Measurements from ENCODE around the gene CDX2. TPM values are rescaled to one million over a fixed set of nuclear protein-coding genes. Genes with fewer than 3 reads are reported as not detected.

Gene CDX2
- total RNA-seq, 1 donor from 2014 or later, result 24.8 TPM

DNA sequence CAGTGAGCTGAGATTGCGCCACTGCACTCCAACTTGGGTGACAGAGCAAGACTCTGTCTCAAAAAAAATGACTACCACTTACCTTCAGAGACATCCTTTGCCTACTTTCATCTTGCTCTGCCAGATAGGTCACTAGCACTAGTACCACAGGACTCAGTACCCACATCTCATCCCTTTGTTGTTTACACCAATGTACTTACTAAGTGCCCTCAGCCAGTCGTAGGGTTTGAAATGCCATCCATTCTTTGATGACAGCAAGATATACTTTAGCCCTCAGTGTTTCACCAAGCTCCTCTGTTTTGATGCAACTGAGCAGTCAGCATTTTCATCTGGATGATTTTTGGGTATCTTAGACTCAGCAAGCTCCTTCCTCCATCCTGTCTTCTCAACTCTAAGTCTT lies 13.2 kb upstream of the CDX2 start:
- H3K27me3 Mint-ChIP-seq, result peaks cover 85% of the 10 kb centered on the region
- no peak for TF ChIP-seq CTCF (IDR thresholded peaks at IDR 0.05; ENCODE audit: unreplicated experiment)
- peaks cover 16% of the 10 kb centered on the region for H3K4me1 Mint-ChIP-seq (ENCODE audit: low read depth)
- H3K4me3 Mint-ChIP-seq (ENCODE audit: low read depth), result no peak overlapping the region
- no peaks in the 10 kb centered on the region for H3K9me3 Mint-ChIP-seq (ENCODE audit: low read depth)
- DNase-seq (ENCODE audit: low spot score, unreplicated experiment), result no peak
- no peaks in the 10 kb centered on the region for H3K36me3 Mint-ChIP-seq (ENCODE audit: insufficient read depth)
- no peak overlapping the region for H3K27ac Mint-ChIP-seq

DNA sequence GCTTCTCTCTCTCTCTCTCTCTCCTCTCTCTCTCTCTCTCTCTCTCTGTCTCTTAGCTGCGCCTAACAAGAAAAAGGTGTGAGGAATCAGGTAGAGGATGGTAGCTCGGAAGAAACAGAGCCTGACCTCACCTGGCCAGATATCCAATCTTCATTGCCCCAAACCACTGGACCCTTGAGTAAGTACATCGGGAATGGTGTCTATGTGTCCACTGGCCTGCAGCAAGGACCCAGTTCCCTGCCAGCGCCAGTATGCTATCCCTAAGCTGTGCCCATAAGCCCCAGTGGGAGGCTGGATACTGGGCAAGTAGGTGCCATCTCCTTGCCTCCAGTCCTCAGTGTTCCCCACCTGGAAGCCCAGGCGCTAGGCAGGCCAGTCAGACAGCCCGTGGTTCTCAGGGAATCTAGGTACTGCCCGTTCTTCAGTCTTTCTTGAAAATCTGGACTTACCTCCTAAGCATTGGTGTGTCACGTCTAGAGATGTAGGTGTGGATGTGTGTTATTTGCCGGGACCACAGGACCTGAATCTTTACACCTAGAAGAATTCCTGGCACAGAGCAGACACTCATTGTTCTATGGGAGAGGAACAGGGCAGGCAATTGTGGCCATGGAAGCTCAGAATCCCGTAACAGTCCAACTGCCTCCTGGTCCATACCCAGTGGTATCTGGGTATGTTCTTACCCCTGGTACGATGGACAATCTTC lies 12.0 kb upstream of the CDX2 start:
- H3K27me3 Mint-ChIP-seq, result peaks cover 85% of the 10 kb centered on the region
- no peak for DNase-seq (ENCODE audit: low spot score, unreplicated experiment)
- no peaks in the 10 kb centered on the region for H3K36me3 Mint-ChIP-seq (ENCODE audit: insufficient read depth)
- peaks cover 16% of the 10 kb centered on the region for H3K4me1 Mint-ChIP-seq (ENCODE audit: low read depth)
- no peak for TF ChIP-seq CTCF (IDR thresholded peaks at IDR 0.05; ENCODE audit: unreplicated experiment)
- peak overlapping the region; percentile 46 for H3K4me3 Mint-ChIP-seq (ENCODE audit: low read depth)
- H3K27ac Mint-ChIP-seq, result no peak overlapping the region
- no peaks in the 10 kb centered on the region for H3K9me3 Mint-ChIP-seq (ENCODE audit: low read depth)

GRCh38 chr13:27980280-27980998 lies 11.3 kb upstream of the CDX2 start:
- Mint-ChIP-seq H3K9me3 (ENCODE audit: low read depth) (no peaks in the 10 kb centered on the region), H3K4me3 (ENCODE audit: low read depth) (peak overlapping the region; percentile 46), H3K27me3 (peaks cover 85% of the 10 kb centered on the region), H3K27ac (no peak overlapping the region), H3K4me1 (ENCODE audit: low read depth) (peaks cover 17% of the 10 kb centered on the region), H3K36me3 (ENCODE audit: insufficient read depth) (no peaks in the 10 kb centered on the region)
- no peak for DNase-seq (ENCODE audit: low spot score, unreplicated experiment)
- TF ChIP-seq CTCF (IDR thresholded peaks at IDR 0.05; ENCODE audit: unreplicated experiment), result no peak

DNA sequence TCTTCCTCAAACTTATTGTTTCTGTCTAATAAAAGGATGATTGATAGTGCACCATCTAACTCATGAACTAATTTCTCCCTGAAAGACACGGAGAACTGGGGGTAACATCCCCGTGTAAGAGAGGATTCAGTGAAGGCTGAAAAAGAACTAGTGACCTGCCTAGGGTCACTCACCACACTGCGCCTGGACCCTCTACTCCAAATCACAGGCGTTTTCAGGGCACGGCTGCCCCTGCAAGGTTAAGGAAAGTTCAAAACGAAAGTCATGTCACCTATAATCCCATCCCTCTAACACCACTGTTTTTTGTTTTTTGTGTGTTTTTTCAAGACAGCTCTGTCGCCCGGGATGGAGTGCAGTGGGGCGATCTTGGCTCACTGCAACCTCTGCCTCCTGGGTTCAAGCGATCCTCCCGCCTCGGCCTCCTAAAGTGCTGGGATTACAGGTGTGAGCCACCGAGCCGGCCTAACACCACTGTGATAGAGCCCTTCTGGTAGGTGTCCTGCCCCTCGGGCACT lies 10.7 kb upstream of the CDX2 start:
- peaks cover 92% of the 10 kb centered on the region for H3K27me3 Mint-ChIP-seq
- H3K9me3 Mint-ChIP-seq (ENCODE audit: low read depth), result no peaks in the 10 kb centered on the region
- H3K36me3 Mint-ChIP-seq (ENCODE audit: insufficient read depth), result no peaks in the 10 kb centered on the region
- peaks cover 18% of the 10 kb centered on the region for H3K4me1 Mint-ChIP-seq (ENCODE audit: low read depth)
- H3K27ac Mint-ChIP-seq, result peak overlapping the region; percentile 12
- peak overlapping the region; percentile 30 for H3K4me3 Mint-ChIP-seq (ENCODE audit: low read depth)
- TF ChIP-seq CTCF (IDR thresholded peaks at IDR 0.05; ENCODE audit: unreplicated experiment), result no peak
- DNase-seq (ENCODE audit: low spot score, unreplicated experiment), result no peak

DNA sequence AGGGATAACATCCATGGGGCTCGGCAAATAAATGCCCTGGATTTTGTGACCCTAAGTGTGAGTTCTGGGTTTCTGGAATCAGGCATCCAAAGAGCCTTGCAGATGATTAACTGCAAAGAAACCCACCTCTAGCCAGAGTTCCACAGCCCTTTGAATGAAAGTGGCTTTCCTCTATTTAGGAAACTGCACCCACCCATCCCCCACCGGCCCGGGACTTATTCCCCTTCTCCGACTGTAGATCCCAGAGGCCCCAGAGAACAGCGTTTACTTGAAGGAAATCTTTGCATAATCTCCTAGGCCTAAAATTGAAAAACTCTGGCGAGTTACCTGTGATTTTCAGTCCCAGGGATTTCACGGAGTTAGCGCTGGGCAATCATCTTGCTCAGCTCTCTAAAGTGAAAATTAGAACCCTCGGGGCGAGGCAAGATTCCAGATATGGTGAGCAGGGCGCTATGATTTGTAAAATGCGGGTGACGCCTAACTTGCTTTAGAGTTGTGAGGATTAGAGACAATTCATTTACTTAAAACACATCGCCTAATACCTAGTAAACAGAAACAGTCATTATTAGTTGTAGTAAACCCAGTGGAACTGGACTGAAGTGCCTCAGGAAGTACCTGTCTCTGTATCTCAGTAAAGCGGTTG lies 10.0 kb upstream of the CDX2 start:
- TF ChIP-seq CTCF (IDR thresholded peaks at IDR 0.05; ENCODE audit: unreplicated experiment), result no peak
- Mint-ChIP-seq H3K4me1 (ENCODE audit: low read depth) (peaks cover 18% of the 10 kb centered on the region), H3K27me3 (peaks cover 95% of the 10 kb centered on the region), H3K36me3 (ENCODE audit: insufficient read depth) (no peaks in the 10 kb centered on the region), H3K4me3 (ENCODE audit: low read depth) (peak overlapping the region; percentile 45), H3K9me3 (ENCODE audit: low read depth) (no peaks in the 10 kb centered on the region), H3K27ac (peak overlapping the region; percentile 12)
- no peak for DNase-seq (ENCODE audit: low spot score, unreplicated experiment)

All from progenitor cell of endocrine pancreas (in vitro differentiated cells).